Right atrium auricular region (tissue), 2 donors: ENCODE measurements around the gene CLDN5. TPM values are rescaled to one million over a fixed set of nuclear protein-coding genes. Genes with fewer than 3 reads are reported as not detected.

Experiments
- DNase-seq: peaks from one replicate; pipeline ENCODE4 v3.0.0-alpha.2; 2019; ENCODE audit warnings: low spot score
- H3K27ac ChIP-seq, 2 donors: fragments of 200-600 bp; sonication (generic); 1 replicate in 1 of 2; 2 replicates in 1 of 2; pipeline ENCODE4 v1.5.1; 2016 to 2019
- H3K27me3 ChIP-seq, 2 donors: fragments of 200-600 bp; sonication (generic); one replicate each; pipeline versions ENCODE4 v1.5.1 to v1.6.0; 2017 to 2019
- H3K36me3 ChIP-seq: fragments of 200-600 bp; sonication (generic); one replicate; pipeline ENCODE4 v1.5.1; 2016
- H3K4me1 ChIP-seq, 2 donors: fragments of 200-600 bp; sonication (generic); one replicate each; pipeline versions ENCODE4 v1.5.1 to v1.6.0; 2017 to 2019
- H3K4me3 ChIP-seq, 2 donors: fragments of 200-600 bp; sonication (generic); 1 replicate in 1 of 2; 2 replicates in 1 of 2; pipeline ENCODE4 v1.5.1; 2017 to 2019; ENCODE audit warnings: mild to moderate bottlenecking in 1 of 2, moderate library complexity in 1 of 2
- H3K9me3 ChIP-seq, 2 donors: fragments of 200-600 bp; sonication (generic); one replicate each; pipeline ENCODE4 v1.5.1; 2019
- total RNA-seq, 2 donors: library from RNA; depleted of rRNA; stranded (reverse); fragments of >200 nt; gene quantifications; one replicate each; pipeline ENCODE4 v1.1.0, GENCODE V29; 2016
- TF ChIP-seq, protein P1 (sequence below), 2 donors: fragments of 200-600 bp; sonication (generic); IDR thresholded peaks; one replicate each; pipeline ENCODE4 v1.5.1; 2019; ENCODE audit warnings: antibody characterized with exemption in 2 of 2

CLDN5 gene
- total RNA-seq, 2 donors from 2014 or later, result 16.7 to 44.3 TPM

GRCh38 chr22:19499236-19499879 lies 24.9 kb downstream of the CLDN5 start:
- Histone ChIP-seq H3K36me3 (no peaks in the 10 kb centered on the region), H3K27ac (no peak overlapping the region), H3K27me3 (no peaks in the 10 kb centered on the region), H3K4me3 (no peak overlapping the region), H3K9me3 (no peaks in the 10 kb centered on the region), H3K4me1 (no peaks in the 10 kb centered on the region)
- TF ChIP-seq, protein P1, sequence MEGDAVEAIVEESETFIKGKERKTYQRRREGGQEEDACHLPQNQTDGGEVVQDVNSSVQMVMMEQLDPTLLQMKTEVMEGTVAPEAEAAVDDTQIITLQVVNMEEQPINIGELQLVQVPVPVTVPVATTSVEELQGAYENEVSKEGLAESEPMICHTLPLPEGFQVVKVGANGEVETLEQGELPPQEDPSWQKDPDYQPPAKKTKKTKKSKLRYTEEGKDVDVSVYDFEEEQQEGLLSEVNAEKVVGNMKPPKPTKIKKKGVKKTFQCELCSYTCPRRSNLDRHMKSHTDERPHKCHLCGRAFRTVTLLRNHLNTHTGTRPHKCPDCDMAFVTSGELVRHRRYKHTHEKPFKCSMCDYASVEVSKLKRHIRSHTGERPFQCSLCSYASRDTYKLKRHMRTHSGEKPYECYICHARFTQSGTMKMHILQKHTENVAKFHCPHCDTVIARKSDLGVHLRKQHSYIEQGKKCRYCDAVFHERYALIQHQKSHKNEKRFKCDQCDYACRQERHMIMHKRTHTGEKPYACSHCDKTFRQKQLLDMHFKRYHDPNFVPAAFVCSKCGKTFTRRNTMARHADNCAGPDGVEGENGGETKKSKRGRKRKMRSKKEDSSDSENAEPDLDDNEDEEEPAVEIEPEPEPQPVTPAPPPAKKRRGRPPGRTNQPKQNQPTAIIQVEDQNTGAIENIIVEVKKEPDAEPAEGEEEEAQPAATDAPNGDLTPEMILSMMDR (IDR thresholded peaks at IDR 0.05), result no peak
- no peak for DNase-seq

GRCh38 chr22:19498866-19499190 lies 25.4 kb downstream of the CLDN5 start:
- TF ChIP-seq, protein P1 (IDR thresholded peaks at IDR 0.05), result no peak
- DNase-seq, result no peak
- H3K4me3 ChIP-seq, result no peak overlapping the region
- no peak overlapping the region for H3K27ac ChIP-seq
- H3K27me3 ChIP-seq, result no peaks in the 10 kb centered on the region
- no peaks in the 10 kb centered on the region for H3K36me3 ChIP-seq
- H3K9me3 ChIP-seq, result no peaks in the 10 kb centered on the region
- no peaks in the 10 kb centered on the region for H3K4me1 ChIP-seq

DNA sequence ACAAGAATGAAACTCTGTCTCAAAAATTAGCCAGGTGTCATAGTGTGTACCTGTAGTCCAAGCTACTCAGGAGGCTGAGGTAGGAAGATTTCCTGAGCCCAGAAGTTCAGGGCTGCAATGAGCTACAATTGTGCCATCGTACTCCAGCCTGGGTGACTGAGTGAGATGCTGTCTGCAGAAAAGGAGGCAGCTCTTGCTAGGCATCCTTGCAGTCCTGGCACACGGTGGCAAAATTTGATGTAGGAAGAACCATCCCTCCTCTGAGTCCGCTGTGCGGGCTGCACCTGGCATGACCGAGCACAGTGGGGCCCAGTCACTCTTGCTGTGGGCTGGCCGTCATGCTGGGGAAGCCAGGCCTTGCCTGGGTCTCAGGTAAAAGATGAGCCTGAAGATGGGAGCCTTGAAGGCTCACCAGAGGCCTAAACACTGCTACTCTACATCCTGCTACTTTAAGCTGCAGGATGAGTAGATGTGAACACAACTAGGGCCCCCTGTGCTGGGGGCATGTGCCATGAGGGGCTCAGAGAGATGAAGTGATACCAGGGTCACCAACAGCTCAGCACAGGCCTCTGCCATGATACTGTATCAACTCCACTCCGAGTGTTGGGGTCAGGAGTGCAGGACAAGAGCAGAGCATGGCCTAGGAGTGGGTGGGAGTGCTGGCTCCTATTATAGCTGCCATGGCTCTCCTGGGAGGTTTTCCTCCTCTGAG lies 25.9 kb downstream of the CLDN5 start:
- no peak overlapping the region for H3K27ac ChIP-seq

GRCh38 chr22:19497245-19497644 lies 27.0 kb downstream of the CLDN5 start:
- no peak for DNase-seq
- no peaks in the 10 kb centered on the region for H3K9me3 ChIP-seq
- TF ChIP-seq, protein P1 (IDR thresholded peaks at IDR 0.05), result no peak
- no peaks in the 10 kb centered on the region for H3K36me3 ChIP-seq
- no peak overlapping the region for H3K4me3 ChIP-seq
- H3K4me1 ChIP-seq, result no peaks in the 10 kb centered on the region
- H3K27me3 ChIP-seq, result no peaks in the 10 kb centered on the region
- H3K27ac ChIP-seq, result no peak overlapping the region

More for the DNA sequence above, 25.9 kb downstream of the CLDN5 start:
- Histone ChIP-seq H3K27me3 (no peaks in the 10 kb centered on the region), H3K4me1 (no peaks in the 10 kb centered on the region), H3K4me3 (no peak overlapping the region), H3K9me3 (no peaks in the 10 kb centered on the region), H3K36me3 (no peaks in the 10 kb centered on the region)
- TF ChIP-seq, protein P1 (IDR thresholded peaks at IDR 0.05), result no peak
- DNase-seq, result no peak

DNA sequence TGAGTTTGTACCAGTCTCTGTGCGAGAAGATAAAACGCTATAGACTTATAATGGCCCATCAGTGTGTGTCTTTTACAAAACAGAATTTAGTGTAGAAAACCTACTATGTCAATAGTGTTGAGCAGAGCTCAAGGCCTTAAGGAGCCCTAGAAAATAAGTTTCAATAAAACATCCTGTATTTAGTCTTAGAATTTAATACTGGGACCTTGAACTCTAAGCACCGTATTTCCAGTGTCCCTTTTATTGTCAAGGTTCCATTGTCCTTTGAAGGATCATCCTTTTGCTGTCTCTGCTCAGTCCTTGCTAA lies 27.9 kb downstream of the CLDN5 start:
- no peak overlapping the region for H3K4me3 ChIP-seq

More for the DNA sequence above, 27.9 kb downstream of the CLDN5 start:
- Histone ChIP-seq H3K27ac (no peak overlapping the region), H3K9me3 (no peaks in the 10 kb centered on the region), H3K36me3 (no peaks in the 10 kb centered on the region), H3K4me1 (no peaks in the 10 kb centered on the region), H3K27me3 (no peaks in the 10 kb centered on the region)
- TF ChIP-seq, protein P1 (IDR thresholded peaks at IDR 0.05), result no peak
- no peak for DNase-seq
